ENCODE data around the gene IZUMO4.
A peak's percentile ranks its signal among the peaks of the same experiment; 100 is the strongest.

The IZUMO4 gene

DNA sequence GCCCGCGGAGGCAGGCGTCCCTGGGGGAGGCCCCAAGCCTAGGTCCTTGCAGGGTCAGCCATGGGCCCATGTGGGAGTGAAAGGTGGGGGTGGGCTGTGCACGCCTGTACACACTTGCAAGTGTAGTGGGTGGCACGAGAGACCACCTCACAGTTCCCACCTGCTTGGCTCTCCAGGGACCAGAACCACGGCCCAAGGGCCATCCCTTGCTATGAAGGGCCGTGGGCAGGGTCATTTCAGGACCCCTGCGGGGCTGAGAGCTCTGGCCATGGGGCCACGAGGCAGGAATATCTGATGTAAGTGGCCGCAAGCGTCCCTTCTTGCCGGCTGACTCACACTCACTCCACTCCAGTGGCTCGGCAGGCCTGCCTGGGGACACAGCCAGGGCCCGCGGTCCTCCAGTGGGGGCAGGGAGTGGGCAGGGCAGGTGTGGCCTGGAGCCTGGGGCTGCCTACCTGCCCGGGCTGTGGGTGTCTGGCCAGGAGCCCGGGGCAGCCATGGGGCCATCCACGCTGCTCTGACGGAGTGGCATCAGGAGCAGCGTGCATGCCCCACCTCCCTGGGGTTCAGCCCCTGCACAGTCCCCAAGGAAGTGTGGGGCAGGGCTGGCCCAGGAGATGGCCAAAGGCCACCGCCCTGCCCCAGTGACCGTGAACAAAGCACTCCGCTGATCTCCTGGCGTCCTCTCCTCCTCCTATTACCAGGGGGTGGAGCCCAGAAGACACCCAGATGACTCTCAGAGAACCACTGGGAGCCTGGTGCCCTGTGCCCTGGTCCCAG lies 37.1 kb upstream of the IZUMO4 start:
- DNase-seq (ENCODE audit: low spot score): peak; percentile 75

DNA sequence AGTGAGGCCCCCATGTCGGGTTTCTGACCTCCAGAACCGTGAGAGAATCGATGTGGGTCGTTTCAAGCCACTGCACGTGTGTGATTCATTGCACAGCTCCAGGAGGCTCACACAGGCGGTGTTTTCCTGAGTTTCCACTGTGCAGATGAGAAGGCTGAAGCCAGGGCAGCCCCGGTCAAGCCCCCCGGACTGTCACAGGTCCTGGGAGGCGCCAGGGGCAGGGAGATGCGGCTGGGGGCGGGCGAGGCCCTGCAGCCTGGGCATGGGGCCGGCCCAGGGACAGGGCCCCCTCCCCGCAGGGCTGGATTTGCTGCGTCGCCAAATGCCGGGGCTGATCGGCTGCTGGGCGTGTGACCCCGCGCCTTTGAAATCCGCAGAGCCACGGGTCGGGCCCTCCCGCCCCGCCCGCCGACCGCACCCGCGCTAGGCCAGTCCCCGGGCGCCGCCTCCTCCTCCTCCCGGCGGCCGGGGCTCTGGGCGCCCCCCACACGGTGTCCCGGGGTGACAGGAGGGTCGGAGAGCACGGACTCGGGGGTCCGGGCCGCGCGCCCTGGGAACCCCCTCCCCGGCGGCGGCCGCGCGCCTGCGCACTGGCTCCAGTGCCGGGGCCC lies 35.7 kb upstream of the IZUMO4 start:
- no peak for DNase-seq (ENCODE audit: low spot score)

DNA sequence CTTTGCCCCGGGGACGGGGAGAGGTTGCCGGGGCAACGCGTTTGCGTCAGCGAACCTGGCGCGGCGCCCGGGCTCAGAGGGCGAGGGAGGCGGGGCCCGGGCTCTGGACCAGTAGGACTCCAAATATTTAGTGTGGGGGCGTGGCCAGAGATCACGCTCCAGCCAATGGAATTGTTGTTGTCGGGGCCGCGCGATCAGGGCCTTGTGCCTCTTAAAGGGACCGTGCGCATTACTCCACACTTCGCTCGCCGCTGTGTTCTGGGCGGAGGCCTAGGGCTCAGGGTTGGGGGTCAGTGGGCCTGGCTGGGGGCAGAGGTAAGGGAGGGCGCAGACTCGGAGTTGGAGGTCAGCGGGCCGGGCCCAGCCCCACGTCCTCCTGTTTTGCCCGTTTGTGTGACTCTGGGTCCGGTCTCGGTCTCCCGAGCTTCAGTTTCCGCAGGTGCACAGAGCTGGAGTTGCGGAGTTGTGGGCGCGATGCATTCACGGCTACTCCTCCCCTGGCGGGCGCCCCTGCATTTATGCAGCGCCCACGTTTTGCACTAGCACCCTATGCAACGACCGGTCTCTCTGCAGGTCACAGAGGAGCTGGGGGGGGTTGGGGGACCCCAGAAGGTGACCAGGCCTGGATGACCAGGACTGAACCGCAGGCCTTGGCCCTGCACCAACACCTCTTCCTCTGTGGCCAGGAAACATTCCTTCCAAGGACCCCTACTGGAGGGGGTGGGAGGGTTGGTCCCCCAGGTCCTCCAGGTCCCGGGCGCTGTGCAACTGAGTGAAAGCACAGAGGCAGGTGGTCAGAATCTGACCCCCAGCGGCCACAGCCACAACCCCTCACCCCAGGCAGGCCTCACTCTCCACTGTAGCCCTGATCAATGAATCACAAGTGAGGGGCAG lies 35.0 kb upstream of the IZUMO4 start:
- DNase-seq (ENCODE audit: low spot score): peak; percentile 100

DNA sequence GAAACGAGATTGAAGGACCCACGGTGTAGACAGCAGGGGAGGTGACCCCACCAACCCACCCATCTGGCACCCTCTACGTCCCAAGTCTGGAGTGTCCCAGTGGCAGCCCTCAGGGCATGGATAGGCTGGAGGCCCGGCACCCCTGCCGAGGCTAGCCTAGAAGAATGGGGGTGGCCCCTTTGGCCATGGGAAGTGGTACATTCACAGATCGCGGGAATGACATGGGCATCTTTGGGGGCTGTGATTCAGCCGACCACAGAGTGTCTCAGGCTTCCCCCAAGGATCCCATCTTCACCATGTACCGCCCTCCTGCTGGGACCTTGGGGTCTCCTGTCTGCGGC lies 34.4 kb upstream of the IZUMO4 start:
- DNase-seq (ENCODE audit: low spot score): no peak

DNA sequence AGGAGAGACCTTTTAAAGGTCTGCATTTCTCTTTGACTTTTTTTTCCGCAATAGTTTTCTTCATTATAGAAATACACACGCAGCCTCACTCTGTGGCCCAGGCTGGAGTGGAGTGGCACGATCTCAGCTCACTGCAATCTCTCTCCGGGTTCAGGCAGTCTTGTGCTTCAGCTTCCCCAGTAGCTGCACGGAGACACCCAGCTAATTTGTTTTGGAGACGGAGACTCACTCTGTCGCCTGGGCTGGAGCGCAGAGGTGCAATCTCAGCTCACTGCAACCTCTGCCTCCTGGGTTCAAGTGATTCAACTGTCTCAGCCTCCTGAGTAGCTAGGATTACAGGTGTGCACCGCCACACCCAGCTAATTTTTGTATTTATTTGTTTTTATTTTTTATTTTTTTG lies 33.9 kb upstream of the IZUMO4 start:
- DNase-seq (ENCODE audit: low spot score): no peak

DNA sequence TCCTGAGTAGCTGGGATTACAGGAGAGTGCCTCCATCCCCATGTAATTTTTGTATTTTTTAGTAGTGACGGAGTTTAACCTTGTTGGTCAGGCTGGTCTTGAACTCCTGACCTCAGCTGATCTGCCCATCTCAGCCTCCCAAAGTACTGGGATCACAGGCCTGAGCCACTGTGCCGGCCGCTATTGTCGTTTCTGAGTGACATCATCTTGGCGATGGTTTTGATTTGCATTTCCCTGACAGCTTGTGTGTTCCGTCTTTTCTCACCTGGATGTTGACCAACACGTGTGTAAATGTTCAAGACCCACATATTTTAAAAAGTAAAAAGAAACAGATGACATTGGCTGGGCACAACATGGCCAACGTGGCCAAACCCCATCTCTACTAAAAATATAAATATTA lies 32.9 kb upstream of the IZUMO4 start:
- no peak for DNase-seq (ENCODE audit: low spot score)

DNA sequence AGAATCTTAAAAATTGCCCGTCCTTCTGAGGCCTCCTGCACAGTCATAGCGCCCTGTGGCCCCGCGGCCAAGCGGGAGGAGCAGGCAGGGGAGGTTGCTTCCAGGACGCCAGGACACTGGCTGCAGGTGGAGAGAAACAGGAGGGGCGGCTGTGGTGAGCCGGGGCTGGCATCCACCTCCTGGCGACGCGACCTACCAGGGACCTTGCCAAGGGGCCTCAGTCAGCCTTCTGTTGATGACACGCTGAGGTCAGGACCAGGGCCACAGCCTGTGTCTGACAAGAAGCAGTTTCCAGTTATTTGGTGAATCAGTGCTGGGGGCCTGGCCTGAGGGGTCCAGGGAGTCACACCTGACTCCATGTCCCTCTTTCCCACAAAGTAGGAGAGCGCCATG lies 32.3 kb upstream of the IZUMO4 start:
- no peak for DNase-seq (ENCODE audit: low spot score)

DNA sequence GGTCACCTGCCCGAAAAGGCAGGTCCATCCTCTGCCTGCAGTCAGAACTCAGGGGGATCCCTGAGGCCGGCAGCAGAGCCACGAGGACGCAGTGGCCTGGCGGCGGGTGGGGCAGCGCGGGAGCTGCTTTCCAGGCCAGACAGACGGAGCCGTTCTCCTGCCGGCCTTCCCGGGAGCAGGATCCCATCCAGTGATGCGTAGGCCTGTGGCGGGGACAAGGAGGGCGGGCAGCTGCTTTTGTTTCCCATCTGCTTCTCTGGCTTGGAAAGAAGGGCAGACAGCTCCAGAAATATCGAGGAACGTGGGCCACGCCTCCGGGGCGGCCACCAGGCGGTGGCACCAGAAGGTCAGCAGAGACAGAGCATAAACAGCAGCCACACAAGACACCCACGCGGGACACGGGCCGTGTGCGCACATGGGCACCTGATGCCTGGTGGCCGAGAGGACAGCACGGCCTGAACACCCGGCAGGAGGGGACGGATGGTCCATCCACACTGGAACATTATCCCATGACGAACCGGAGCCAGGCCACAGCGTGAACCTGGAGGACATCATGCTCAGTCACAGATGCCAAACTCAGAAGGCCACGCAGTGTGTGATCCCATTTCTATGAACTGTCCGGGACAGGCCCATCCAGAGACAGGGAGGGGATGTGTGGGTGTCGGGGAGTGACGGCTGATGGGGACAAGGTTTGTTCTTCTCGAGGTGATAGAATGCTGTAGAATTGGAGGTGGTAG lies 31.8 kb upstream of the IZUMO4 start:
- DNase-seq (ENCODE audit: low spot score): peak; percentile 56

DNA sequence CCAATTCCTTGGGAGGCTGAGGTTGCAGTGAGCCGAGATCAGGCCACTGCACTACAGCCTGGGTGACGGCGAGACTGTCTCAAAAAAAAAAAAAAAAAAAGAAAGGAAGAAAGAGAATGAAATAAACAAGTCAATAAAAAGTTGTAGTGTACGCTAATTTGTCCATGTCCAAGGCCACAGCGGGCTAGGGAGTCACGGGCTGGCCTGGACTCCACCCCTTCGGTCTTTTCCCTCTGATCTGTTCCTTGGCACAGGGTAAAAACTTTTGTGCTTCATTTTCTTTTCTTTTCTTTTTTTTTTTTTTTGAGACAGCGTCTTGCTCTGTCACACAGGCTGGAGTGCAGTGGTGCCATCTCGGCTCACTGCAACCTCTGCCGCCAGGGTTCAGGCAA lies 26.3 kb upstream of the IZUMO4 start:
- DNase-seq (ENCODE audit: low spot score): no peak

DNA sequence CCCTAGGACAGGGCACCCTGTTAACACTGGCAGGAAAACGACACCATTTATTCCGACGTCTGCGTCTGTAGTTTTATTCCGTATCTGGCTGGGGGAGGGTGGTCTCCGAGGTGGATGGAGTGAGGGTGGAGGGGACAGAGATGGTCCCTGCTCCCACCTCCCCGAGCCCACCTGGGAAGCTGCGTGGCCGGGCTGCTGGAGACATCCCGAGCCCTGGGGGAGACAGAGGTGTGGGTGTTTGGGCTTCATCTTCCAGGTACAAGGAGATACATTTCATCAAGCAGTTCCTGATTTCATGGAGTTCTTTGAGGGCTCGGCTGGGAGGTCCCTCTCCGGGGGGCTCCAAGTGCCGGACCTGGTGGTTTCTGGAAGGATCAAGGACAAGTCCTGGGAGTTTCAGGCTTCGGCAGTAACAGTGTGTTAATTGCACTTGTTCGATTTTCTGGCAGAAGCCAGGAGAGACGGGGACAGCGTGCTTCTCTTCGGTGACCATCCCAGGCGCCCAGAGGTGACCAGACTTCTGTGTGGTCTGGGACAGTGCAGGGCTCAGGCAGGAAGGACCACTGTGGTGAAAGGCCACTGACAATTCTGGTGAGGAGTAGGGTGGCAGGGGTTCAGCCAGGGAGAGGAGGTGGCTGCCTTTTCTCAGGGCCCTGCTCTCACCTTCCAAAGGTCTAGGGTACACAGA lies 25.6 kb upstream of the IZUMO4 start:
- DNase-seq (ENCODE audit: low spot score): no peak

DNA sequence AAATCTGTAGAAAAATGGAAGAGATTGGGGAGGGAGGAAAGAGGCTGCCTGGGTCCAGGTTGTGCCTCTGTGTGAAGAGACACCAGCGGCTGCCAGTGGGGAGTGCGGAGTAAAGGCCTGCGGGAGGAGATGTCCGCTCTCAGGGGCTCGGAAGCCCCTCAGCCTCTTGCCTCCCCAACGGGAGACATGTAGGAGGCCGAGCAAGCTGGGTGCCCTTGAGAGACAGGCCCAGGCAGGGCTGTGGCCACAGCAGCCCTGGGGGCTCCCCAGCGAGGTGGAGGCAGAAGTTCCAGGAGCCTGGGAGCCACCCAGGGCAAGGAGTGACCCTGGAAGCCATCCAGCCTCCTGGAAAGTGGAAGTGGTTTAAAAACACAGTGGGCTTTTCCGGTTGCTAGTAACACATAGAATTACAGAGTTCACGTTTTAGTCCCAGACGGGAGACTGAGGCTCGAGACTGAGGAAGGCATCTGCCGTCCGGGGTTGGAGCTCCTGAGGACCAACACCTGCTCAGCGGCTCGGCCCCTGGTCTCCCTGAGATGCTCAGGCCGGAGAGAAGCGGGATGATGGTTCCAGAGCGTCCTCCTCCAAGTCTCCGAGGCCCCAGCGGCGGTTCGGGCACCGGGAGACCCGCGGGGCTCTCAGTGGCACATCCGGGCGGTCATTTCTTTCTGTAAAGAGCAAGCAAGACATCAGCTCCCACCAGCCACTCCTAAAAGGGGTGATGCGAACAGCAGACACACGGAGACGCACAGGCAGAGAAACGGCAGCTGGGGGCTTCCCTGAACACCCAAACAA lies 23.8 kb upstream of the IZUMO4 start:
- no peak for DNase-seq (ENCODE audit: low spot score)

DNA sequence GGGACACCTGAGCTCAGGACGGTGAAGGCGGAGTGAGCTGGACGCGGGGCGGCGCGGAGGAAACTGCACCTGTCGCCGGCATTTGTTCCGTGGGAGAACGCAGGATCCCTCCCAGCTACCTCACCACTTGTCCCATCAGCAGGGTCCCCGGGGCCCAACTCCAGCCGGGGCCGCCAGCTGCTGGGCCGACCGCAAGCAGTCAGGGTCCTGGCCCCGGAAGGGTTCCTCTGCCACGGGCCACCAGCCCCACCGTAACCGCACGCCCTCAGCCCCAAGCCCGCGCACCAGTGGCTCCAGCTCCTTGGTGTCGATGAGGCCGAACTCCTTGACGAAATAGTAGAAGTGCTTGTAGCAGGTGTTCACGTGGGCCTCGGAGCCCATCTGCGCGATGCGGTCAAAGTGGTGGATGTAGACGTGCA lies 20.2 kb upstream of the IZUMO4 start:
- no peak for DNase-seq (ENCODE audit: low spot score)

DNA sequence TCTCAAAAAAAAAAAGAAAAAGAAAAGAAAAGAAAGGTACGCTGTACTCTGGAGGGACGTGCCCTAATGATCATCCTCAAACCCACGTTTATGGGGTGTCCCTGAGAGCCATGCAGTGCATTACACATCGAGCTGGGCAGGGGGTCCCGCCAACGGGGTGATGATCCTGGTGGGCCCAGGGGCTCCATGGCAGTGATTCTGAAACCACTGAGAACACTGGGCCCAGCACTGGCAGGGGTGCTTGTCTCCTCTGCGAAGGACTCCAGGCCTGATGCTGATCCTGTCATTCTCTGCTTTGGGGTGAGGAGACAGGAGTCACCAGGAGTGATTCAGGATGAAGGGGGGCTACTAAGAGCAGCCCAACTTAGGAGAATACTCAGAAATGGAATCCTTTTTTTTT lies 19.3 kb upstream of the IZUMO4 start:
- DNase-seq (ENCODE audit: low spot score): no peak

DNA sequence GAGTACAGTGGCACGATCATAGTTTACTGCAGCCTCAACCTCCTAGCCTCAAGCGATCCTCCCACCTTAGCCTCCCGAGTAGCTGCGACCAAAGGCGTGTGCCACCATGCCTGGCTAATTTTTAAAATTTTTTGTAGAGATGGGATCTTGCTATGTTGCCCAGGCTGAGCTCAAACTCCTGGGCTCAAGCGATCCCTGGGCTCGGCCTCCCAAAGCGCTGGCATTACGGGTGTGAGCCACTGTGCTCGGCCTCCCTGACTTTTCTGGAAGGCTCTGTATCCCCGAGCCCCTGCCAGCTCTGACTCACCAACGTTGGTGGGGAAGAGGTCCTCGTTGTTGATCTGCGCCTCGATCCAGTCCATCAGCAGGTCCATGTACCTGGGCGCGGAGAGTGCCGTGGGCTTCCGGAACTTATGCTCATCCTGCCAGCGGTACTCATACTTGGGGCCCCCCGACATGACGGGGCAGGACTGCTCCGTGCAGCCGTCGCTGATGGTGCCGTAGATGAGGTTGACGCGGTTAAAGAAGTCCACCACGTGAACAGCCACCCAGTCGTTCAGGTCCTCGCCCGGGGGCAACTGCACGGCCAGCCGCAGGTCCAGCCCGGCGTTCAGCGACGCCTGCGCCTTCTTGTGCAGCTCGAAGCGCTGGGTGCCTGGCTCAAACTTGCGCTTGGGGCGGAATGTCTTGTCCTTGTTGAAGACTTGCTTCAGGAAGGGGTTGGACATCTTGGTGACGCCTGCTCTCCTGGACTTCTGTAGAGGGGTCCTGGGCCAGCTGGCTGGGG lies 18.7 kb upstream of the IZUMO4 start:
- no peak for DNase-seq (ENCODE audit: low spot score)

DNA sequence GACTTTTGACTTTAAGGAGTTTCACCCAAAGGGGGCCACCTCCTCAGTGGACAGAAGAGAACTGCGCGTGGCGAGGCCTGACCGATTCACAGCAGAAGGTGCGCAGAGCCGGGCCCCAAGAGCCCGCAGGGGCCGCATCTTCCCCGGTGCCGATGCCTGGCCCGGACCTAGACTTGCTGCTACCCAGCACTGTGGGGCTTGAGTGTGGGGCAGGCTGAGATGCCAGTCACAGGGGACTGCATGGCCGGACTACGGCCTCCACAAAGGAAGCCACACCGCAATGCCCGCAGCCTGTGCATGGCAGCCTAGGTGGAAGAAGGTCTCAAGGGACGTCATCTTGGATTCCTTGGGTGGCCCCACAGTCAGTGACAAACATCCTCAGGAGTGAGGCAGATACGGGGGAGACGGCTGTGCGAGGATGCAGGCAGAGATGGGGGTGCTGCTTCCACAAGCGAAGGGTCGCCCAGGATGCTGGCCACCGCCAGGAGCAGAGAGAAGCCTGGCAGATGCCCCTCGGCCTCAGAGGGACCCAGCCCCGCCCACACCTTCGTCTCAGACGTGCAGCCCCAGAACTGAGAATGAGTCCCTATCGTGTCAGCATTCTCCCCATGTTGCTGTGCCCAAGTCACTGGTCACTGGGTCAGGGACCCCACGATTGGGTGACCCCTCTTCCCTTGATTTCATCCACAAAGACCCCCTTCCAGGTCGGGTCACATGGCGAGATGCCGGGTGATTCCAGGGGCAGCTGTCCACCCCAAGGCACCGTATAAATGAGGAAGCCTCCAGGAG lies 17.4 kb upstream of the IZUMO4 start:
- no peak for DNase-seq (ENCODE audit: low spot score)

DNA sequence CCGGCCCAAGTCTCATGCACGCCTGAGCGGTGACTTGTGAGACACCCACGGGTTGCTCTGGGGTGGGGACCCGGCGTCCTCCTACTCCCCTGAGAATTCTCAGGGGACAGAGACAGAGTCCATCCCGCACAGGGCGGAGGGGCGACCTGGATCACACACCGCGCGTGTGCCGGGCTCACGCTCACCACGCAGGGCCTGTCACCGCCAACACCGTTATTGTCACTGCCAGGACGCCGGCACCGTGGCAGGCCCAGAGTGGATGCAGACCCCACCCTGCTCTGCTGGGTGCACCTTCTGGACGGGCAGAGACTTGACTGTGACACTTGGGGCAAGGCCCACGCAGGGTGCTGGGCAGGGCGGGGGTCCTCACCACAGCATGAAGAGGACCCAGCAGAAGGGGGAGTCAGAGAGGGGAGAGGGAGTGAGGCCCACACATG lies 16.8 kb upstream of the IZUMO4 start:
- no peak for DNase-seq (ENCODE audit: low spot score)

DNA sequence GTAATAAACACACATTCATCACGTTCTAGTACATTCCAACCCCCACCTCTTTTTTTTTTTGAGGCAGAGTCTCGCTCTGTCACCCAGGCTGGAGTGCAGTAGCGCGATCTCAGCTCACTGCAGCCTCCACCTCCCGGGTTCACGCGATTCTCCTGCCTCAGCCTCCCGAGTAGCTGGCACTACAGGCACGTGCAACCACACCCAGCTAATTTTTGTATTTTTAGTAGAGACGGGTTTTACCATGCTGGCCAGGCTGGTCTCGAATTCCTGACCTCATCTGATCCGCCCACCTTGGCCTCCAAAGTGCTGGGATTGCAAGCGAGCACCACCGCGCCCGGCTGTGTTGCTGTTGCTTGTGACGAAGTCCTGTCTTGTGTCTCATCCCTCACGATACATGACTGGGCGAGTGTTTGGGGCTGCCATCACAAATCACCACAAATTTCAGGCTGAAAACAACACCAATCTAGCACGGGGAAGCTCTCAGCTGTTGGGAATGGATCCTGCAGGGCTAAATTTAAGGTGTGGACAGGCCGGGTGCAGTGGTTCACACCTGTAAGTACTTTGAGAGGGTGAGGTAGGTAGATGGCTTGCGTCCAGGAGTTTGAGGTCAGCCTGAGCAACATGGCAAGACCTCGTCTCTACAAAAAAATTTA lies 16.3 kb upstream of the IZUMO4 start:
- no peak for DNase-seq (ENCODE audit: low spot score)

DNA sequence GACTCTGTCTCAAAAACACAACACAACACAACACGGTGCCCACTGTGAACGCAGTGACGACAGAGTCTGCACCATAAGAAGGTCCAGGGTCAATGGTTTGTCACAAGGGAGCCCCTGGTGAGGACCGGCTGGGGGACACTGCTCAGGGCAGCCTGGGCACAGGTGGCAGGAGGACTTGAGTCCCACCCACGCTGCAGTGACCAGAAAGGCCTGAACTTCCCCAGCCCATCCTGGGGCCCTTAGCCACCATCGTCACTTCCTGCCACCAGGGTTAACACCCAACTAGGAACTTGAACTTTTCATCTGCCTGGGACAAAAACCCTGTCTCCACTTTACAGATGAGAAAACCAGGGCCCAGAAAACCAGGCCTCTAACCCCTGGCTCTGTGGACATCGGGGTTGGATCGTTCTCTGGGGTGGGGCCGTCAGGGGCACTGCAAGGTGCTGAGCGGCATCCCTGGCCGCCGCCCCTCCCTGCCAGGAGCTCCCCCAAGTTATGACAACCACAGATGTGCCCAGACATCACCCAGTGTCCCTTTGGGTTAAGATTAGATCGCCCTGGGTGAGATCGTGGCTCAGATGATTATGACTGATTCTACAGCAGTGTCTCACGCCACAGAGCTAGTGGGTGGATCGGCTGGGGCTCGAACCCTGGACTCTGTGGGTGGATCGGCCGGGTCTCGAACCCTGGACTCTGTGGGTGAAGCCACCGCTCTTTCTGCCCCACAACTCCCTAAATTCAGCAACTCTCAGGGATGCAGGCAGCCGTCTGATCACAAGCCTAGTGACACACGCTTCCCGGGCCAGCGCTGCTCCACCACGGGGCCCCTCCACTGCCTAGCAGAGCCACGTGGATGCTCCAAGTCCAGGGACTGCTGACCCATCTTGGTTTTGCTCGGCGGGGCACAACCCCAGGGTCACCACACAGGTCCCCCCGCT lies 14.6 kb upstream of the IZUMO4 start:
- no peak for DNase-seq (ENCODE audit: low spot score)
